K562 (cell line): ENCODE results near the gene CMBL. TPM values are rescaled to one million over a fixed set of nuclear protein-coding genes. Genes with fewer than 3 reads are reported as not detected.
A peak's percentile ranks its signal among the peaks of the same experiment; 100 is the strongest.

Source experiments
- ATF1 ChIP-seq, 2 experiments: fragments of 450-650 bp in 1 of 2; IDR thresholded peaks; 2 replicates each; pipeline ENCODE4 v1.6.1; 2016; ENCODE audit warnings: missing compliant biosample characterization in 1 of 2, missing genetic modification characterization in 1 of 2
- ATF3 ChIP-seq, 2 experiments: fragments of 450-650 bp in 1 of 2; sonication (generic) in 1 of 2; formaldehyde crosslinking in 1 of 2; IDR thresholded peaks in 1 of 2; conservative IDR thresholded peaks in 1 of 2; 2 replicates each; pipeline versions ENCODE4 v1.6.1 to v1.8.1; 2016 to 2023; ENCODE audit warnings: mild to moderate bottlenecking in 2 of 2, moderate library complexity in 2 of 2, inconsistent platforms in 1 of 2, missing genetic modification reagents in 1 of 2
- ATF7 ChIP-seq: fragments of 450-650 bp; IDR thresholded peaks from 2 replicates; pipeline ENCODE4 v1.7.1; 2014; ENCODE audit warnings: mild to moderate bottlenecking, moderate library complexity
- BHLHE40 ChIP-seq: IDR thresholded peaks from 2 replicates; pipeline ENCODE4 v1.6.1; 2011; ENCODE audit warnings: low read length, improper control_type of control experiment
- CBX3 ChIP-seq, 2 experiments: IDR thresholded peaks; 1 replicate in 1 of 2; 2 replicates in 1 of 2; pipeline ENCODE4 v1.6.1; 2012; ENCODE audit warnings: inconsistent platforms in 2 of 2, low read length in 2 of 2, borderline replicate concordance in 1 of 2, control low read depth in 1 of 2
- DIDO1 ChIP-seq: fragments of 450-650 bp; IDR thresholded peaks from 2 replicates; pipeline ENCODE4 v1.6.1; 2016; ENCODE audit warnings: low read depth, missing biosample characterization, missing genetic modification characterization
- HDGF ChIP-seq: fragments of 450-650 bp; IDR thresholded peaks from 2 replicates; pipeline ENCODE4 v1.6.1; 2016
- JUN ChIP-seq, 2 experiments: sonication (generic) in 1 of 2; formaldehyde crosslinking in 1 of 2; IDR thresholded peaks; 2 replicates each; pipeline versions ENCODE4 v1.6.1 to v1.8.0; 2012 to 2022; ENCODE audit warnings: borderline replicate concordance in 2 of 2, mild to moderate bottlenecking in 2 of 2, improper control_type of control experiment in 1 of 2, low read depth in 1 of 2, low read length in 1 of 2, missing genetic modification reagents in 1 of 2
- KLF6 ChIP-seq: fragments of 250-450 bp; sonication (Bioruptor Pico); IDR thresholded peaks from 2 replicates; pipeline ENCODE4 v1.4.0; 2020; ENCODE audit warnings: mild to moderate bottlenecking, moderate library complexity, borderline replicate concordance
- MNT ChIP-seq, 2 experiments: fragments of 450-650 bp; conservative IDR thresholded peaks; 2 replicates each; pipeline ENCODE4 v1.6.1; 2017; ENCODE audit warnings: mild to moderate bottlenecking in 2 of 2, moderate library complexity in 2 of 2
- NCOA4 ChIP-seq: fragments of 450-650 bp; IDR thresholded peaks from 2 replicates; pipeline ENCODE4 v1.6.1; 2018; ENCODE audit warnings: mild to moderate bottlenecking; ENCODE audit not compliant: partially characterized antibody
- NKRF ChIP-seq: fragments of 450-650 bp; IDR thresholded peaks from 2 replicates; pipeline ENCODE4 v1.6.1; 2016; ENCODE audit warnings: borderline replicate concordance
- PKNOX1 ChIP-seq: fragments of 450-650 bp; IDR thresholded peaks from 2 replicates; pipeline ENCODE4 v1.6.1; 2016
- SP1 ChIP-seq: sonication (generic); formaldehyde crosslinking; IDR thresholded peaks from 2 replicates; pipeline ENCODE4 v1.8.1; 2022; ENCODE audit warnings: mild to moderate bottlenecking, missing genetic modification reagents
- TOE1 ChIP-seq, 2 experiments: fragments of 450-650 bp in 1 of 2; sonication (generic) in 1 of 2; formaldehyde crosslinking in 1 of 2; IDR thresholded peaks; 2 replicates each; pipeline versions ENCODE4 v1.7.1 to v1.8.0; 2016 to 2022; ENCODE audit warnings: borderline replicate concordance in 2 of 2, mild to moderate bottlenecking in 2 of 2, antibody characterized with exemption in 1 of 2, inconsistent platforms in 1 of 2, low read depth in 1 of 2, missing genetic modification reagents in 1 of 2, moderate library complexity in 1 of 2
- ZBTB1 ChIP-seq: sonication (generic); formaldehyde crosslinking; IDR thresholded peaks from 2 replicates; pipeline ENCODE4 v1.8.1; 2023; ENCODE audit warnings: missing genetic modification reagents, low read depth, mild to moderate bottlenecking, borderline replicate concordance
- ZNF354B ChIP-seq: fragments of 250-450 bp; sonication (Bioruptor Pico); IDR thresholded peaks from 2 replicates; pipeline ENCODE4 v1.4.0; 2020
- ZNF740 ChIP-seq, 3 experiments: fragments of 200-800 bp in 1 of 3; sonication (Bioruptor generic) in 1 of 3; sonication (generic) in 1 of 3; formaldehyde crosslinking in 1 of 3; IDR thresholded peaks; 2 replicates each; pipeline versions ENCODE4 v1.6.1 to v1.8.0; 2016 to 2022; ENCODE audit warnings: mild to moderate bottlenecking in 2 of 3, missing compliant biosample characterization in 2 of 3, missing genetic modification characterization in 2 of 3, missing genetic modification reagents in 1 of 3
- ZZZ3 ChIP-seq: fragments of 450-650 bp; IDR thresholded peaks from 2 replicates; pipeline ENCODE4 v1.6.1; 2016; ENCODE audit warnings: antibody characterized with exemption, mild to moderate bottlenecking, moderate library complexity
- polyA plus RNA-seq, 8 experiments: library from polyadenylated mRNA; depleted of rRNA in 4 of 8; stranded (reverse) in 5 of 8; unstranded in 3 of 8; fragments of >200 nt; fragmentation: Nextera tagmentation in 2 of 8; fragmentation: Illumina TruSeq in 1 of 8; extraction: Ambion mirVana in 2 of 8; extraction: Trizol in 1 of 8; gene quantifications; 2 replicates each; pipeline versions ENCODE4 v1.2.1 to v1.2.3, GENCODE V29; 2011 to 2014; ENCODE audit warnings: inconsistent platforms in 1 of 8, missing spikeins in 1 of 8
- total RNA-seq, 7 experiments: library from RNA; depleted of rRNA in 6 of 7; stranded (reverse); fragments of >200 nt in 6 of 7; fragmentation: Illumina TruSeq in 2 of 7; extraction: Trizol in 2 of 7; gene quantifications; 2 replicates each; pipeline versions ENCODE4 v1.2.1 to v1.2.3, GENCODE V29; 2011 to 2021; ENCODE audit warnings: low replicate concordance in 1 of 7

Gene CMBL
- total and polyA plus RNA-seq, 9 of the 15 experiments (the other 6 are each of a cell fraction or from before 2014, with no cell fraction given) = 22.6 to 192 (median 71.1) TPM

GRCh38 chr5:10304932-10305331 lies 2.8 kb downstream of the CMBL start (continued):
- TF ChIP-seq ZNF740 (CRISPR knock-in tag; IDR thresholded peaks at IDR 0.05) (no peak), ZNF740 (tag; IDR thresholded peaks at IDR 0.05) (no peak), DIDO1 (tag) (peak; percentile 33; the same call in 1 of the 2 replicates), ATF7 (peak; percentile 78), CBX3 (IDR thresholded peaks at IDR 0.05; ENCODE audit: borderline replicate concordance in 1 of 2, low read length in 2 of 2) (peak in 1 of 2 experiments; percentile 67; a peak in 1 of 3 replicates), KLF6 (CRISPR knock-in tag) (no peak), BHLHE40 (peak; percentile 45), PKNOX1 (peak; percentile 88), NCOA4 (no peak), ZBTB1 (CRISPR knock-in tag) (peak; percentile 51; the same call in 1 of the 2 replicates), SP1 (CRISPR knock-in tag) (peak; percentile 39; the same call in 1 of the 2 replicates), TOE1 (IDR thresholded peaks at IDR 0.05; ENCODE audit: borderline replicate concordance) (no peak), TOE1 (CRISPR knock-in tag; IDR thresholded peaks at IDR 0.05; ENCODE audit: borderline replicate concordance, low read depth) (no peak), ATF1 (CRISPR knock-in tag; IDR thresholded peaks at IDR 0.05) (no peak), ATF1 (tag; IDR thresholded peaks at IDR 0.05) (peak; percentile 85), MNT (conservative IDR thresholded peaks at IDR 0.05) (peak; percentile 73 to 75), JUN (IDR thresholded peaks at IDR 0.05; ENCODE audit: borderline replicate concordance, low read depth, low read length) (peak; percentile 29; the same call in 1 of the 2 replicates), JUN (CRISPR knock-in tag; IDR thresholded peaks at IDR 0.05; ENCODE audit: borderline replicate concordance) (no peak), ZZZ3 (no peak), ZNF354B (CRISPR knock-in tag) (no peak), ATF3 (IDR thresholded peaks at IDR 0.05) (peak; percentile 14; the same call in 1 of the 2 replicates), ATF3 (CRISPR knock-in tag; conservative IDR thresholded peaks at IDR 0.05) (no peak), HDGF (0 out of 2 replicates have a peak, but pooled peaks have one; percentile 17), NKRF (peak; percentile 23; the same call in 1 of the 2 replicates)
